ENCODE measurements around the gene GLYR1. TPM values are rescaled to one million over a fixed set of nuclear protein-coding genes. Genes with fewer than 3 reads are reported as not detected.

GLYR1 gene
- total and polyA plus RNA-seq, 2 experiments from 2014 or later = 59.9 to 105 TPM

DNA sequence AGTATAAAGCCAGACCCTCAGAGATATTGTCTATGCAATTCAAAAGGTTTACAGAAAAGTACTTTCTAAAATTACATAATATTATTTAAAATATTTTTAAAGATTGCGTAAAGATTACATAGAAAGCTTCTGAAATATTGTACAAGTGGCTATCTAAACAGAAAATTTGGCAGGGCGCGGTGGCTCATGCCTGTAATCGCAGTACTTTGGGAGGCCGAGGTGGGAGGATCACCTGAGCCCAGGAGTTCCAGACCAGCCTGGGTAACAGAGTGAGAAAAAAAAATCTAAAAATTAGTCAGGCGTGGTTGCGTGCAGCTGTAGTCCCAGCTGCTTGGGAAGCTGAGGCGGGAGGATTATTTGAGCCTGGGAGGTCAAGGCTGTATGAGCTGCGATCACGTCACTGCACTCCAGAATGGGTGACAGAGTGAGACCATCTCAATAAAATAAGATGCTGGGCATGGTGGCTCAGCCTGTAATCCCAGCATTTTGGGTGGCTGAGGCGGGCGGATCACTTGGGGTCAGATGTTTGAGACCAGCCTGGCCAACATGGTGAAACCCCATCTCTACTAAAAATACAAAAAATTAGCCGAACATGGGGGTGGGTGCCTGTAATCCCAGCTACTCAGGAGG, 18.3 kb upstream of the GLYR1 start:
- H3K4me3 Mint-ChIP-seq = no peak overlapping the region
- peaks cover 9% of the 10 kb centered on the region for H3K36me3 ChIP-seq (ENCODE audit: insufficient read depth)

More for the DNA sequence above, 18.3 kb upstream of the GLYR1 start:
- H3K27me3 Mint-ChIP-seq (ENCODE audit: insufficient read depth, low read depth, poor library complexity) = peaks cover 6% of the 10 kb centered on the region
- peaks cover 36% of the 10 kb centered on the region for H3K36me3 Mint-ChIP-seq (ENCODE audit: low read depth)
- H3K4me1 Mint-ChIP-seq = no peaks in the 10 kb centered on the region
- Histone ChIP-seq H3K4me2 (no peak overlapping the region), H3K4me3 (no peak overlapping the region), H3K27ac (ENCODE audit: low read depth) (no peak overlapping the region), H3F3A (replicated peaks; ENCODE audit: low read depth) (0 out of 2 replicates have a peak, but pooled peaks cover 5% of the 10 kb centered on the region), H3K27me3 (ENCODE audit: insufficient read depth) (no peaks in the 10 kb centered on the region), H4K20me1 (replicated peaks; ENCODE audit: insufficient read depth) (peaks cover 55% of the 10 kb centered on the region), H3K79me2 (replicated peaks; ENCODE audit: insufficient read depth) (peaks cover 75% of the 10 kb centered on the region), H3K4me1 (ENCODE audit: insufficient read depth) (no peaks in the 10 kb centered on the region), H3K9me2 (ENCODE audit: insufficient read depth) (no peaks in the 10 kb centered on the region), H2AFZ (no peak overlapping the region)
- H3K9me3 Mint-ChIP-seq = no peaks in the 10 kb centered on the region
- no peak for TF ChIP-seq JUNB (IDR thresholded peaks at IDR 0.05; ENCODE audit: unreplicated experiment)
- TF ChIP-seq POLR2AphosphoS5 (IDR thresholded peaks at IDR 0.05; ENCODE audit: low read depth) = no peak
- TF ChIP-seq, protein P1, sequence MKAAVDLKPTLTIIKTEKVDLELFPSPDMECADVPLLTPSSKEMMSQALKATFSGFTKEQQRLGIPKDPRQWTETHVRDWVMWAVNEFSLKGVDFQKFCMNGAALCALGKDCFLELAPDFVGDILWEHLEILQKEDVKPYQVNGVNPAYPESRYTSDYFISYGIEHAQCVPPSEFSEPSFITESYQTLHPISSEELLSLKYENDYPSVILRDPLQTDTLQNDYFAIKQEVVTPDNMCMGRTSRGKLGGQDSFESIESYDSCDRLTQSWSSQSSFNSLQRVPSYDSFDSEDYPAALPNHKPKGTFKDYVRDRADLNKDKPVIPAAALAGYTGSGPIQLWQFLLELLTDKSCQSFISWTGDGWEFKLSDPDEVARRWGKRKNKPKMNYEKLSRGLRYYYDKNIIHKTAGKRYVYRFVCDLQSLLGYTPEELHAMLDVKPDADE (IDR thresholded peaks at IDR 0.05) = no peak
- no peak for TF ChIP-seq EZH2 (IDR thresholded peaks at IDR 0.05; ENCODE audit: low read depth, unreplicated experiment)
- no peak for TF ChIP-seq ZNF114 (CRISPR knock-in tag; IDR thresholded peaks at IDR 0.05)
- TF ChIP-seq CREB1 (CRISPR knock-in tag; IDR thresholded peaks at IDR 0.05; ENCODE audit: low read depth) = no peak
- no peak for TF ChIP-seq NANOG (IDR thresholded peaks at IDR 0.05; ENCODE audit: borderline replicate concordance)
- no peak for TF ChIP-seq REST (IDR thresholded peaks at IDR 0.05; ENCODE audit: unreplicated experiment)
- TF ChIP-seq, protein P2, sequence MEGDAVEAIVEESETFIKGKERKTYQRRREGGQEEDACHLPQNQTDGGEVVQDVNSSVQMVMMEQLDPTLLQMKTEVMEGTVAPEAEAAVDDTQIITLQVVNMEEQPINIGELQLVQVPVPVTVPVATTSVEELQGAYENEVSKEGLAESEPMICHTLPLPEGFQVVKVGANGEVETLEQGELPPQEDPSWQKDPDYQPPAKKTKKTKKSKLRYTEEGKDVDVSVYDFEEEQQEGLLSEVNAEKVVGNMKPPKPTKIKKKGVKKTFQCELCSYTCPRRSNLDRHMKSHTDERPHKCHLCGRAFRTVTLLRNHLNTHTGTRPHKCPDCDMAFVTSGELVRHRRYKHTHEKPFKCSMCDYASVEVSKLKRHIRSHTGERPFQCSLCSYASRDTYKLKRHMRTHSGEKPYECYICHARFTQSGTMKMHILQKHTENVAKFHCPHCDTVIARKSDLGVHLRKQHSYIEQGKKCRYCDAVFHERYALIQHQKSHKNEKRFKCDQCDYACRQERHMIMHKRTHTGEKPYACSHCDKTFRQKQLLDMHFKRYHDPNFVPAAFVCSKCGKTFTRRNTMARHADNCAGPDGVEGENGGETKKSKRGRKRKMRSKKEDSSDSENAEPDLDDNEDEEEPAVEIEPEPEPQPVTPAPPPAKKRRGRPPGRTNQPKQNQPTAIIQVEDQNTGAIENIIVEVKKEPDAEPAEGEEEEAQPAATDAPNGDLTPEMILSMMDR (conservative IDR thresholded peaks at IDR 0.05; ENCODE audit: low read depth in 2 of 2) = no peak
- no peak for TF ChIP-seq ZNF331 (CRISPR knock-in tag; IDR thresholded peaks at IDR 0.05; ENCODE audit: low read depth)
- no peak for TF ChIP-seq EZH2phosphoT487 (IDR thresholded peaks at IDR 0.05; ENCODE audit: unreplicated experiment)
- TF ChIP-seq STAT1 (IDR thresholded peaks at IDR 0.05; ENCODE audit: unreplicated experiment) = no peak
- no peak for TF ChIP-seq ZNF462 (CRISPR knock-in tag; IDR thresholded peaks at IDR 0.05)
- DNase-seq (ENCODE audit: low spot score) = no peak
- no peak for ATAC-seq
- no peak overlapping the region for H3K27ac Mint-ChIP-seq

Measured in GM23338 (cell line).